Measurements from ENCODE around the gene ADGRG3. TPM values are rescaled to one million over a fixed set of nuclear protein-coding genes. Genes with fewer than 3 reads are reported as not detected.

The ADGRG3 gene
- total RNA-seq, 1 experiment from 2014 or later: 0.46 TPM

DNA sequence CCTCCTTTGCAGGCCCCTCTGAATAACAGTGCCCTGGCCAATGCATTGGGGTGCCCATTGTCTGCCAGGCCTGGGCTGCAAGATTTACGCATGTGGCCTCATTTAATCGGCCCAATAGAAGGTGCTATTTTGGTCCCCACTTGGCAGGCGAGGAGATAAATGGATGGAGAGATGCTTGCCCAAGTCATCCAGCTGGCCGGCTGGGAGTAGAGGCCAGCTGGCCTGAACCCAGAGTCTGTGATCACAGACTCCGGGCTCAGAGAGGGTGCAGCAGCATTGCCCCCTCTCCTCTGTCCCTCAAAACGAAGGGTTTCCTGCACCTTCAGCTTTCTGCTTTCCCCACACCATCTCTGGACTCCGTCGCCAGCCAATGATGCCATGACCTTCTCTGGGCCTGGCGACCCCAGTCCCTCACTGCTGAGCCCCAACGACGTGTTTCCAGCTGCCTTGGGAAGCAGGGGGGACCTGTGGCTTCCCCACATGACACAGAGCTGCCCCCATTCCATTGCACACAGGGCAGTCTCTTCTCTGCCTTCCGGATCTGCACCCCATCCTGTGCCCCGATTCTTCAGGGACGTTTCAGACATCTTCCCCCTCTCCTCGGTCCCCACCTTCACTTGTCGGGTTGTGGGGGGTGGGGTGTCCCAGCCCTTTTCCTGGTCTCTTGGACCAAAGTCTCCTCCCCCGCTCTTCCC, 43.2 kb upstream of the ADGRG3 start:
- H2BK15ac ChIP-seq (ENCODE audit: low read depth, low read length): no peak overlapping the region
- H3K27me3 ChIP-seq (ENCODE audit: insufficient read depth, low read length): no peaks in the 10 kb centered on the region
- H3K4me1 Mint-ChIP-seq: peaks cover 34 to 76% of the 10 kb centered on the region in 2 experiments
- no peak for DNase-seq
- no peak overlapping the region for H3K27ac ChIP-seq (ENCODE audit: insufficient read length, low read depth, low read length)
- no peaks in the 10 kb centered on the region for H3K79me2 ChIP-seq (ENCODE audit: insufficient read depth, low read length)
- peaks cover 12% of the 10 kb centered on the region for H3K27me3 Mint-ChIP-seq (ENCODE audit: low read depth)
- no peak overlapping the region for H3K14ac ChIP-seq (ENCODE audit: insufficient read depth, low read length)
- no peaks in the 10 kb centered on the region; a peak in 1 of 7 replicates for H3K36me3 Mint-ChIP-seq (ENCODE audit: insufficient read depth in 1 of 3, low read depth in 3 of 3)
- no peak overlapping the region for H4K8ac ChIP-seq (replicated peaks; ENCODE audit: insufficient read length, low read depth, low read length)
- H4K91ac ChIP-seq (ENCODE audit: insufficient read length, low read depth, low read length): no peak overlapping the region
- H3K27ac Mint-ChIP-seq: peak overlapping the region in 1 of 3 experiments; percentile 20; a peak in 2 of 7 replicates
- H2BK20ac ChIP-seq (ENCODE audit: low read depth, low read length, poor library complexity, severe bottlenecking): no peak overlapping the region
- no peak overlapping the region for H3K18ac ChIP-seq (ENCODE audit: insufficient read length, low read depth, low read length)
- H3K79me1 ChIP-seq (ENCODE audit: insufficient read depth, low read depth, low read length, poor library complexity, severe bottlenecking): no peaks in the 10 kb centered on the region
- no peak overlapping the region for H4K5ac ChIP-seq (ENCODE audit: insufficient read length, low read depth, low read length)
- no peak overlapping the region for H3K9ac ChIP-seq (ENCODE audit: extremely low read depth, insufficient read length, low read length)
- H3K23me2 ChIP-seq (ENCODE audit: insufficient read length, low read depth, low read length, poor library complexity, severe bottlenecking): peaks cover 3% of the 10 kb centered on the region
- H2AFZ ChIP-seq (ENCODE audit: low read length): no peak overlapping the region
- WGBS (ENCODE audit: extremely low coverage, insufficient read length, low lambda C conversion rate): no CpG with 5 or more reads among the region's 17 CpGs
- H3K4ac ChIP-seq (ENCODE audit: low read depth, low read length): no peak overlapping the region
- H3K23ac ChIP-seq (ENCODE audit: insufficient read length, low read depth, low read length): no peak overlapping the region
- H3K4me1 ChIP-seq (ENCODE audit: insufficient read depth, low read length): no peaks in the 10 kb centered on the region; the same call in 1 of the 2 replicates
- H2AK5ac ChIP-seq (ENCODE audit: insufficient read length, low read length): no peak overlapping the region
- H3K4me3 Mint-ChIP-seq: no peak overlapping the region
- peaks cover 3% of the 10 kb centered on the region for H4K20me1 ChIP-seq (ENCODE audit: control insufficient read depth, insufficient read depth, insufficient read length)
- peaks cover 0 to 3% of the 10 kb centered on the region in 2 experiments; a peak in 2 of 5 replicates for H3K9me3 Mint-ChIP-seq
- no peak overlapping the region for H2BK12ac ChIP-seq (ENCODE audit: insufficient read length, low read depth, low read length)
- H3K56ac ChIP-seq (ENCODE audit: insufficient read length, low read depth, low read length): no peak overlapping the region
- no peak overlapping the region for H2BK5ac ChIP-seq (ENCODE audit: insufficient read length, low read length)
- H3T11ph ChIP-seq (ENCODE audit: low read length): no peak overlapping the region
- TF ChIP-seq CTCF (conservative IDR thresholded peaks at IDR 0.05): no peak
- H2BK120ac ChIP-seq (ENCODE audit: low read depth, low read length, poor library complexity, severe bottlenecking): no peak overlapping the region
- no peaks in the 10 kb centered on the region for H3K9me3 ChIP-seq (ENCODE audit: control insufficient read depth, low read depth, low read length)
- H3K4me2 ChIP-seq (ENCODE audit: insufficient read depth, insufficient read length, low read length): no peak overlapping the region
